ENCODE measurements around the gene EIF5A. TPM values are rescaled to one million over a fixed set of nuclear protein-coding genes. Genes with fewer than 3 reads are reported as not detected.
"Not testable (repeated sequence)": the region's sequence is repeated elsewhere in the genome, so short reads cannot be mapped to it uniquely, and the experiment has no call there.

EIF5A gene
- total RNA-seq, 1 experiment from 2014 or later, result 1,140 TPM

GRCh38 chr17:7330638-7331015 lies 23.2 kb downstream of the EIF5A start:
- peaks cover 16% of the 10 kb centered on the region for H3K79me2 ChIP-seq (ENCODE audit: low read length)

GRCh38 chr17:7332111-7332510 lies 24.7 kb downstream of the EIF5A start:
- H3K79me2 ChIP-seq (ENCODE audit: low read length), result peaks cover 16% of the 10 kb centered on the region
- no peak overlapping the region for H3K4me3 ChIP-seq (ENCODE audit: low read length)
- H3K9ac ChIP-seq (ENCODE audit: low read length), result no peak overlapping the region
- no peak overlapping the region for H3K27ac ChIP-seq (ENCODE audit: low read length)
- H3K36me3 ChIP-seq (ENCODE audit: low read depth, low read length), result no peaks in the 10 kb centered on the region
- H3K9me2 ChIP-seq (replicated peaks; ENCODE audit: low read length), result no peaks in the 10 kb centered on the region
- DNase-seq, result no peak
- H2AFZ ChIP-seq (ENCODE audit: low read length), result no peak overlapping the region
- H4K20me1 ChIP-seq (ENCODE audit: low read length), result no peaks in the 10 kb centered on the region
- ChIA-PET CTCF (no interaction called here), POLR2A (ENCODE audit: unreplicated experiment) (no interaction called here)
- intact Hi-C loops (cut with micrococcal nuclease), result no loop called here
- H3K9me3 ChIP-seq (ENCODE audit: low read length), result no peaks in the 10 kb centered on the region
- TF ChIP-seq EZH2phosphoT487 (IDR thresholded peaks at IDR 0.05; ENCODE audit: borderline replicate concordance, low read length) (no peak), EZH2 (IDR thresholded peaks at IDR 0.05; ENCODE audit: low read length, unreplicated experiment) (no peak), CTCF (conservative IDR thresholded peaks at IDR 0.05; ENCODE audit: low read depth, low read length) (no peak)
- H3K4me2 ChIP-seq (ENCODE audit: low read length), result no peak overlapping the region
- BruUV-seq (replicated peaks), result no TSS peak
- no peak for ATAC-seq
- H3K27me3 ChIP-seq (ENCODE audit: low read length), result no peaks in the 10 kb centered on the region
- no peaks in the 10 kb centered on the region for H3F3A ChIP-seq (ENCODE audit: low read length, unreplicated experiment)
- H3K4me1 ChIP-seq (ENCODE audit: insufficient read depth, low read length), result 0 out of 2 replicates have a peak, but pooled peaks cover 6% of the 10 kb centered on the region

More at GRCh38 chr17:7330638-7331015, 23.2 kb downstream of the EIF5A start:
- ChIA-PET POLR2A (ENCODE audit: unreplicated experiment) (no interaction called here), CTCF (no interaction called here)
- Histone ChIP-seq H3F3A (ENCODE audit: low read length, unreplicated experiment) (no peaks in the 10 kb centered on the region), H3K36me3 (ENCODE audit: low read depth, low read length) (no peaks in the 10 kb centered on the region), H4K20me1 (ENCODE audit: low read length) (no peaks in the 10 kb centered on the region), H3K9me2 (replicated peaks; ENCODE audit: low read length) (no peaks in the 10 kb centered on the region), H3K27ac (ENCODE audit: low read length) (no peak overlapping the region), H3K9ac (ENCODE audit: low read length) (no peak overlapping the region), H3K27me3 (ENCODE audit: low read length) (no peaks in the 10 kb centered on the region), H3K9me3 (ENCODE audit: low read length) (no peaks in the 10 kb centered on the region), H3K4me1 (ENCODE audit: insufficient read depth, low read length) (0 out of 2 replicates have a peak, but pooled peaks cover 6% of the 10 kb centered on the region), H3K4me2 (ENCODE audit: low read length) (peak overlapping the region; percentile 99), H3K4me3 (ENCODE audit: low read length) (peak overlapping the region; percentile 96), H2AFZ (ENCODE audit: low read length) (peak overlapping the region; percentile 95; the same call in 1 of the 2 replicates)
- ATAC-seq (no peak), DNase-seq (no peak)
- TF ChIP-seq EZH2phosphoT487 (IDR thresholded peaks at IDR 0.05; ENCODE audit: borderline replicate concordance, low read length) (no peak), EZH2 (IDR thresholded peaks at IDR 0.05; ENCODE audit: low read length, unreplicated experiment) (no peak), CTCF (conservative IDR thresholded peaks at IDR 0.05; ENCODE audit: low read depth, low read length) (no peak)
- intact Hi-C loops (cut with micrococcal nuclease), result no loop called here
- no TSS peak for BruUV-seq (replicated peaks)

GRCh38 chr17:7332600-7333069 lies 25.2 kb downstream of the EIF5A start:
- H2AFZ ChIP-seq (ENCODE audit: low read length); DNase-seq; H3K9ac ChIP-seq (ENCODE audit: low read length); H3K9me3 ChIP-seq (ENCODE audit: low read length); H3K4me2 ChIP-seq (ENCODE audit: low read length); H3K27me3 ChIP-seq (ENCODE audit: low read length); H3F3A ChIP-seq (ENCODE audit: low read length, unreplicated experiment); H3K4me1 ChIP-seq (ENCODE audit: insufficient read depth, low read length); ATAC-seq; BruUV-seq (replicated peaks); H3K36me3 ChIP-seq (ENCODE audit: low read depth, low read length); H3K27ac ChIP-seq (ENCODE audit: low read length); H4K20me1 ChIP-seq (ENCODE audit: low read length); intact Hi-C loops (cut with micrococcal nuclease); H3K9me2 ChIP-seq (replicated peaks; ENCODE audit: low read length); CTCF ChIA-PET; POLR2A ChIA-PET (ENCODE audit: unreplicated experiment); H3K4me3 ChIP-seq (ENCODE audit: low read length): not testable (repeated sequence)
- H3K79me2 ChIP-seq (ENCODE audit: low read length), result peaks cover 14% of the 10 kb centered on the region
